MM.1S (cell line): ENCODE data around the gene ENTPD8.

Experiments
- DNase-seq: peaks from one replicate; pipeline ENCODE4 v3.0.0-alpha.2; 2015
- H2AFZ ChIP-seq: fragments of 300-600 bp; sonication (generic); 2 replicates; pipeline ENCODE4 v1.6.0; 2016; ENCODE audit warnings: antibody characterized with exemption, low read length
- H3F3A ChIP-seq: fragments of 300-600 bp; sonication (generic); 2 replicates; pipeline ENCODE4 v1.6.1; 2016; ENCODE audit warnings: mild to moderate bottlenecking, antibody characterized with exemption, low read length, moderate library complexity, mixed read lengths; ENCODE audit not compliant: insufficient read depth
- H3K27ac ChIP-seq: fragments of 300-600 bp; sonication (generic); 2 replicates; pipeline ENCODE4 v1.5.1; 2016; ENCODE audit warnings: mild to moderate bottlenecking, low read length
- H3K27me3 ChIP-seq: fragments of 300-600 bp; sonication (generic); replicated peaks from 2 replicates; pipeline ENCODE4 v1.6.0; 2016; ENCODE audit warnings: low read length; ENCODE audit not compliant: insufficient read depth
- H3K36me3 ChIP-seq: fragments of 300-600 bp; sonication (generic); replicated peaks from 2 replicates; pipeline ENCODE4 v1.6.1; 2016; ENCODE audit warnings: mild to moderate bottlenecking, low read length, mixed read lengths; ENCODE audit not compliant: insufficient read depth
- H3K4me1 ChIP-seq: fragments of 300-600 bp; sonication (generic); 2 replicates; pipeline ENCODE4 v1.6.1; 2016; ENCODE audit warnings: low read length, mixed read lengths
- H3K4me2 ChIP-seq: fragments of 300-600 bp; sonication (generic); 2 replicates; pipeline ENCODE4 v1.6.0; 2016; ENCODE audit warnings: low read depth, low read length
- H3K4me3 ChIP-seq: fragments of 300-600 bp; sonication (generic); 2 replicates; pipeline ENCODE4 v1.5.1; 2016; ENCODE audit warnings: low read length, mixed read lengths
- H3K79me2 ChIP-seq: fragments of 300-600 bp; sonication (generic); 2 replicates; pipeline ENCODE4 v1.6.1; 2016; ENCODE audit warnings: mixed run types, low read length, mixed read lengths
- H3K9ac ChIP-seq: fragments of 300-600 bp; sonication (generic); 2 replicates; pipeline ENCODE4 v1.6.1; 2016; ENCODE audit warnings: low read length, mixed read lengths
- H3K9me2 ChIP-seq: fragments of 300-600 bp; sonication (generic); replicated peaks from 2 replicates; pipeline ENCODE4 v1.6.1; 2016; ENCODE audit warnings: mild to moderate bottlenecking, low read length, mixed read lengths; ENCODE audit not compliant: insufficient read depth
- H3K9me3 ChIP-seq: fragments of 300-600 bp; sonication (generic); replicated peaks from 2 replicates; pipeline ENCODE4 v1.6.1; 2016; ENCODE audit warnings: mild to moderate bottlenecking, low read length, mixed read lengths; ENCODE audit not compliant: insufficient read depth
- H4K20me1 ChIP-seq: fragments of 300-600 bp; sonication (generic); 2 replicates; pipeline ENCODE4 v1.6.1; 2016; ENCODE audit warnings: mild to moderate bottlenecking, low read length, moderate library complexity, mixed read lengths; ENCODE audit not compliant: insufficient read depth
- CTCF ChIP-seq: fragments of 300-600 bp; sonication (generic); IDR thresholded peaks from 2 replicates; pipeline ENCODE4 v1.5.1; 2016; ENCODE audit warnings: antibody characterized with exemption, low read length, mixed read lengths
- EZH2 ChIP-seq: fragments of 300-600 bp; sonication (generic); optimal IDR thresholded peaks from 2 replicates; pipeline ENCODE3; 2017; ENCODE audit warnings: low read depth, mild to moderate bottlenecking, antibody characterized with exemption, low read length, mixed read lengths
- EZH2phosphoT487 ChIP-seq: fragments of 300-600 bp; sonication (generic); IDR thresholded peaks from 2 replicates; pipeline ENCODE4 v1.6.1; 2018; ENCODE audit warnings: antibody characterized with exemption, low read length

The ENTPD8 gene

GRCh38 chr9:137403269-137403668 lies 37.9 kb downstream of the ENTPD8 start:
- no peak overlapping the region for H3K4me2 ChIP-seq
- no peak overlapping the region for H3K4me3 ChIP-seq
- H3K27ac ChIP-seq, result no peak overlapping the region
- no peaks in the 10 kb centered on the region for H3F3A ChIP-seq
- no peak overlapping the region for H2AFZ ChIP-seq
- H3K9me3 ChIP-seq, result no peaks in the 10 kb centered on the region
- no peaks in the 10 kb centered on the region for H3K36me3 ChIP-seq
- TF ChIP-seq EZH2phosphoT487 (no peak), EZH2 (no peak), CTCF (no peak)
- no peaks in the 10 kb centered on the region for H3K4me1 ChIP-seq
- H3K9me2 ChIP-seq, result no peaks in the 10 kb centered on the region
- H4K20me1 ChIP-seq, result no peaks in the 10 kb centered on the region
- no peaks in the 10 kb centered on the region for H3K79me2 ChIP-seq
- no peak overlapping the region for H3K9ac ChIP-seq
- no peak for DNase-seq
- H3K27me3 ChIP-seq, result no peaks in the 10 kb centered on the region

- Histone ChIP-seq H4K20me1 (no peaks in the 10 kb centered on the region), H3K4me3 (no peak overlapping the region), H3K27ac (no peak overlapping the region), H3K4me2 (no peak overlapping the region), H3K9me2 (no peaks in the 10 kb centered on the region), H3K4me1 (no peaks in the 10 kb centered on the region), H3K9ac (no peak overlapping the region), H3K27me3 (no peaks in the 10 kb centered on the region), H3F3A (no peaks in the 10 kb centered on the region), H2AFZ (no peak overlapping the region), H3K79me2 (no peaks in the 10 kb centered on the region), H3K9me3 (no peaks in the 10 kb centered on the region), H3K36me3 (no peaks in the 10 kb centered on the region)
- TF ChIP-seq EZH2, result no peak
- TF ChIP-seq EZH2phosphoT487, result no peak
- no peak for TF ChIP-seq CTCF
- no peak for DNase-seq
Observed at GRCh38 chr9:137402746-137403145, 38.4 kb downstream of the ENTPD8 start.

- TF ChIP-seq EZH2phosphoT487, result no peak
- no peak for TF ChIP-seq EZH2
- TF ChIP-seq CTCF, result no peak
- Histone ChIP-seq H3K9me3 (no peaks in the 10 kb centered on the region), H3K27me3 (no peaks in the 10 kb centered on the region), H3F3A (no peaks in the 10 kb centered on the region), H3K36me3 (no peaks in the 10 kb centered on the region), H4K20me1 (no peaks in the 10 kb centered on the region), H3K4me3 (no peak overlapping the region), H3K27ac (no peak overlapping the region), H3K9me2 (no peaks in the 10 kb centered on the region), H3K4me2 (no peak overlapping the region), H3K9ac (no peak overlapping the region), H2AFZ (no peak overlapping the region), H3K4me1 (no peaks in the 10 kb centered on the region), H3K79me2 (no peaks in the 10 kb centered on the region)
- DNase-seq, result no peak
Observed at GRCh38 chr9:137398561-137399468, 42.3 kb downstream of the ENTPD8 start.
